Keratinocyte (primary cell): ENCODE measurements around the gene CASZ1.

ENCODE experiments used
- EZH2 ChIP-seq: IDR thresholded peaks from one replicate; pipeline ENCODE4 v1.6.1; 2012; ENCODE audit warnings: inconsistent platforms, mild to moderate bottlenecking, low read length, moderate library complexity
- TF ChIP-seq, protein P1 (sequence below), 3 experiments: IDR thresholded peaks in 1 of 3; conservative IDR thresholded peaks in 1 of 3; optimal IDR thresholded peaks in 1 of 3; 2 replicates in 2 of 3; 3 replicates in 1 of 3; pipeline versions ENCODE3 to v1.5.1; 2011; ENCODE audit warnings: low read length in 3 of 3, mild to moderate bottlenecking in 3 of 3, moderate library complexity in 2 of 3, control low read depth in 1 of 3, inconsistent platforms in 1 of 3; ENCODE audit not compliant: insufficient read depth in 2 of 3; ENCODE audit errors: extremely low read depth in 1 of 3

DNA sequence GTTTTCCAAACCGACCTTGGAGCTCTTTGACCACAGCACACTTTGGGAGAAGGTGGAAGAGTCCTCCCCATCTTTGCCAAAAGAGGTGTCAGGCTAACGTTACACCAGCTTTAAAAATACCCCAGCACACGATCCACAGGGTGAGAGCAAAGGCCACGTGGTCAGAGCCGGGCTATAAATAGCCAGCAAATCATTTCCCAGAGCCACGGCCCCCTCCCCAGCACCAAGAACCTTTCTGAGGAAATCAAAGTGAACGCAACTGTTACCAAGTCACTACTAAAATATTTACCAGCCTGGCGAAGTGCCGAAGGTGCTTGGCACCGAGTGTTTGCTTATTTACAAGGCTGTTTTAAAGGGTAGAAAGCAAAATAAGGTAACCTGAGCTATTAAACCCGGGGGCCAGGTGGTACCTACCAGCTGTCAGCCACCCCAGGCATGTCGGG lies 72.4 kb downstream of the CASZ1 start:
- TF ChIP-seq, protein P1, sequence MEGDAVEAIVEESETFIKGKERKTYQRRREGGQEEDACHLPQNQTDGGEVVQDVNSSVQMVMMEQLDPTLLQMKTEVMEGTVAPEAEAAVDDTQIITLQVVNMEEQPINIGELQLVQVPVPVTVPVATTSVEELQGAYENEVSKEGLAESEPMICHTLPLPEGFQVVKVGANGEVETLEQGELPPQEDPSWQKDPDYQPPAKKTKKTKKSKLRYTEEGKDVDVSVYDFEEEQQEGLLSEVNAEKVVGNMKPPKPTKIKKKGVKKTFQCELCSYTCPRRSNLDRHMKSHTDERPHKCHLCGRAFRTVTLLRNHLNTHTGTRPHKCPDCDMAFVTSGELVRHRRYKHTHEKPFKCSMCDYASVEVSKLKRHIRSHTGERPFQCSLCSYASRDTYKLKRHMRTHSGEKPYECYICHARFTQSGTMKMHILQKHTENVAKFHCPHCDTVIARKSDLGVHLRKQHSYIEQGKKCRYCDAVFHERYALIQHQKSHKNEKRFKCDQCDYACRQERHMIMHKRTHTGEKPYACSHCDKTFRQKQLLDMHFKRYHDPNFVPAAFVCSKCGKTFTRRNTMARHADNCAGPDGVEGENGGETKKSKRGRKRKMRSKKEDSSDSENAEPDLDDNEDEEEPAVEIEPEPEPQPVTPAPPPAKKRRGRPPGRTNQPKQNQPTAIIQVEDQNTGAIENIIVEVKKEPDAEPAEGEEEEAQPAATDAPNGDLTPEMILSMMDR (optimal IDR thresholded peaks at IDR 0.05 in 1 of 3, IDR thresholded peaks at IDR 0.05 in 1 of 3, conservative IDR thresholded peaks at IDR 0.05 in 1 of 3; ENCODE audit: extremely low read depth in 1 of 3, insufficient read depth in 2 of 3, low read length in 3 of 3), result no peak
- no peak for TF ChIP-seq EZH2
